Activated T-cell treated with anti-CD3 and anti-CD28 coated beads for 48 hours (primary cell): ENCODE results near the gene EIF4H.
"Not testable (repeated sequence)": the region's sequence is repeated elsewhere in the genome, so short reads cannot be mapped to it uniquely, and the experiment has no call there.

Experiments used
- DNase-seq: peaks from one replicate; pipeline ENCODE4 v3.0.0-alpha.2; 2020; ENCODE audit warnings: low read depth

The EIF4H gene

GRCh38 chr7:74173866-74174605 is at the start of gene EIF4H:
Gene EIF4H, plus strand, starts transcription at chr7:74174356. Its CDS starts 28 bp downstream, at chr7:74174384.
- DNase-seq, result peak; percentile 97

GRCh38 chr7:74126220-74126880 is 47.8 kb upstream of the EIF4H start:
- no peak for DNase-seq

GRCh38 chr7:74129887-74130286 is 44.3 kb upstream of the EIF4H start:
- DNase-seq, result no peak

GRCh38 chr7:74130518-74130917 is 43.6 kb upstream of the EIF4H start:
- DNase-seq, result no peak

GRCh38 chr7:74134117-74134620 is 40.0 kb upstream of the EIF4H start:
- no peak for DNase-seq

GRCh38 chr7:74138334-74138867 is 35.8 kb upstream of the EIF4H start:
- DNase-seq, result no peak

GRCh38 chr7:74138945-74139843 is 35.0 kb upstream of the EIF4H start:
- no peak for DNase-seq

- DNase-seq, result no peak
These were observed 32.5 kb upstream of the EIF4H start for GRCh38 chr7:74141705-74142104.

- DNase-seq, result no peak
These were observed 30.8 kb upstream of the EIF4H start for GRCh38 chr7:74143383-74143782.

- no peak for DNase-seq
These were observed 25.7 kb upstream of the EIF4H start for GRCh38 chr7:74148491-74148890.

GRCh38 chr7:74149071-74149470 is 25.1 kb upstream of the EIF4H start:
- DNase-seq, result no peak

- DNase-seq, result no peak
These were observed 24.6 kb upstream of the EIF4H start for GRCh38 chr7:74149603-74150002.

GRCh38 chr7:74153736-74154135 is 20.4 kb upstream of the EIF4H start:
- DNase-seq, result no peak

GRCh38 chr7:74155810-74156395 is 18.3 kb upstream of the EIF4H start:
- DNase-seq, result no peak

GRCh38 chr7:74157605-74158004 is 16.6 kb upstream of the EIF4H start:
- no peak for DNase-seq

- no peak for DNase-seq
These were observed 9.1 kb upstream of the EIF4H start for GRCh38 chr7:74164985-74165456.

- DNase-seq, result no peak
These were observed 8.1 kb upstream of the EIF4H start for GRCh38 chr7:74165867-74166593.

GRCh38 chr7:74167324-74167723 is 6.8 kb upstream of the EIF4H start:
- not testable (repeated sequence) for DNase-seq

GRCh38 chr7:74173074-74173473 is 1.1 kb upstream of the EIF4H start:
- no peak for DNase-seq

GRCh38 chr7:74173491-74173865 is 678 bp upstream of the EIF4H start:
- no peak for DNase-seq

GRCh38 chr7:74174606-74175082 is 488 bp downstream of the EIF4H start:
- peak; percentile 36 for DNase-seq
